CD4-positive, alpha-beta T cell treated with Interleukin-10 for 1 hour (primary cell): ENCODE measurements around the gene TMEM258.

ENCODE experiments used
- DNase-seq: peaks from one replicate; pipeline ENCODE4 v3.0.0-alpha.2; 2020

Gene TMEM258

GRCh38 chr11:61774411-61774810 lies 18.0 kb downstream of the TMEM258 start:
- DNase-seq, result no peak

- DNase-seq, result no peak
Measured at GRCh38 chr11:61773809-61774208, 18.6 kb downstream of the TMEM258 start.

GRCh38 chr11:61773356-61773755 lies 19.0 kb downstream of the TMEM258 start:
- no peak for DNase-seq

GRCh38 chr11:61771985-61772455 lies 20.4 kb downstream of the TMEM258 start:
- no peak for DNase-seq

- no peak for DNase-seq
Measured at GRCh38 chr11:61771195-61771894, 21.1 kb downstream of the TMEM258 start.

GRCh38 chr11:61769946-61770683 lies 22.3 kb downstream of the TMEM258 start:
- DNase-seq, result no peak

GRCh38 chr11:61769169-61769920 lies 23.1 kb downstream of the TMEM258 start:
- no peak for DNase-seq

GRCh38 chr11:61768376-61769076 lies 23.9 kb downstream of the TMEM258 start:
- DNase-seq, result no peak

GRCh38 chr11:61766353-61766841 lies 26.0 kb downstream of the TMEM258 start:
- no peak for DNase-seq

GRCh38 chr11:61765550-61766253 lies 26.7 kb downstream of the TMEM258 start:
- DNase-seq, result no peak

- no peak for DNase-seq
Measured at GRCh38 chr11:61764606-61765260, 27.7 kb downstream of the TMEM258 start.

- no peak for DNase-seq
Measured at GRCh38 chr11:61763930-61764605, 28.3 kb downstream of the TMEM258 start.

GRCh38 chr11:61762798-61763197 lies 29.6 kb downstream of the TMEM258 start:
- no peak for DNase-seq

GRCh38 chr11:61762223-61762615 lies 30.2 kb downstream of the TMEM258 start:
- DNase-seq, result no peak

- DNase-seq, result no peak
Measured at GRCh38 chr11:61761440-61762222, 30.8 kb downstream of the TMEM258 start.

- DNase-seq, result no peak
Measured at GRCh38 chr11:61760946-61761345, 31.5 kb downstream of the TMEM258 start.

GRCh38 chr11:61757213-61757862 lies 35.1 kb downstream of the TMEM258 start:
- DNase-seq, result no peak

- DNase-seq, result peak; percentile 23
Measured at GRCh38 chr11:61756452-61757212, 35.8 kb downstream of the TMEM258 start.

- no peak for DNase-seq
Measured at GRCh38 chr11:61756147-61756451, 36.3 kb downstream of the TMEM258 start.
